Measurements from ENCODE around the gene STARD13. TPM values are rescaled to one million over a fixed set of nuclear protein-coding genes. Genes with fewer than 3 reads are reported as not detected.
A peak's percentile ranks its signal among the peaks of the same experiment; 100 is the strongest.

Gene STARD13
- total and polyA plus RNA-seq, 2 donors: 1.7 to 2.0 TPM

DNA sequence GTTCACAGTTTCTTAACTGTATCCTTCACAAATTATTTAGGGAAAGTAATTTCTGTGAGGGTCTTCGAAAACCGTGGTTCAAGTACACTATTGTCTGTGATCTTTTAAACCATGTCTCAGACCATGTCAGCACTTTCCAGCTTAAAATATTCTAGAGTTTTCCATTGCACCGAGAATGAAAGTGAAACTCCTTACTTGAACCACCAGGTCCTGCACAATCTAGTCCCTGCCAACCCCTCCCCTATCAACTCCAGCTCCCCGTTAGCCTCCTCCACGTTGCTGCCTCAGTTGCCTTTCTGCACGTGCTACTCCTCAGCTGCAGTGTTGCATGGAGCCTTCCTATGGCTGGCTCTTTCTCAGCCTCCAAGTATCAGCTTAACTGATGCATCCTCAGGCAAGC lies 7.2 kb upstream of the STARD13 start:
- H3K4me3 ChIP-seq (ENCODE audit: low read length in 2 of 2): no peak overlapping the region
- no peaks in the 10 kb centered on the region for H3K9me3 ChIP-seq (ENCODE audit: control insufficient read depth in 2 of 2, insufficient read depth in 1 of 2, low read length in 1 of 2)
- DNase-seq (ENCODE audit: low read depth in 6 of 9, low spot score in 9 of 9): no peak
- H3K36me3 ChIP-seq (ENCODE audit: control insufficient read depth in 2 of 2, insufficient read depth in 2 of 2, low read length in 1 of 2): no peaks in the 10 kb centered on the region
- no peaks in the 10 kb centered on the region for H3K27me3 ChIP-seq (ENCODE audit: control insufficient read depth in 2 of 2, insufficient read depth in 1 of 2, low read length in 1 of 2)
- no peak overlapping the region for H3K27ac ChIP-seq (ENCODE audit: low read depth in 1 of 2, low read length in 1 of 2)
- WGBS: 94% methylated on average over 6 of the region's 6 CpGs
- no peaks in the 10 kb centered on the region for H3K4me1 ChIP-seq (ENCODE audit: control insufficient read depth in 2 of 2, insufficient read depth in 2 of 2, low read length in 2 of 2)

DNA sequence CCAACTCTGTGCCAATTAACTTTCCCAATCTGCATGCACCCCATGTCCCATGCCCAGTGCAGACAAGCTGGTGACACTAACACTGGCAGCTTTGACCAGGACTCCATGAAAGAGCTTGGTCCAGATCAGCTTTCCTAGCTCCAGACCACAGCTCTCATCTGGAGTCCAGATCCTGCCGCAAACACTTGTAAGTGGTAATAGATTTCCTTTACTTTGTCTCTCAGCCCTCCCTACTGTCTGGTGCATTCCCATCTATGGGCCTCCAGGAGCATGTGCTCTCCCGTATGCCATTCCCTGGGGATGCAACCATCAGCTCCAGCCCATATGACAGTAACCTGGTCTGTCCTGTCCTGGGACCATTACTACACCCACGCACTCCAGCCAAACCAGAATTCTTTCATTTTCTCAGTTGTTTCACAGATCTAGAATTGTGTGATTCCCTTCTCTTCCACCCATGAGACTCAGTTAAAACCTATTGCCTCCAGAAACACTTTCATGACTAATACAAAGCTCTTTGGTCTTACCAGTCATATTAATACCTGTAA lies 4.9 kb upstream of the STARD13 start:
- no peaks in the 10 kb centered on the region for H3K9me3 ChIP-seq (ENCODE audit: control insufficient read depth in 2 of 2, insufficient read depth in 1 of 2, low read length in 1 of 2)
- H3K27me3 ChIP-seq (ENCODE audit: control insufficient read depth in 2 of 2, insufficient read depth in 1 of 2, low read length in 1 of 2): peaks cover 0 to 4% of the 10 kb centered on the region in 2 donors
- no peaks in the 10 kb centered on the region for H3K36me3 ChIP-seq (ENCODE audit: control insufficient read depth in 2 of 2, insufficient read depth in 2 of 2, low read length in 1 of 2)
- DNase-seq (ENCODE audit: low read depth in 6 of 9, low spot score in 9 of 9): no peak
- no peak overlapping the region for H3K4me3 ChIP-seq (ENCODE audit: low read length in 2 of 2)
- H3K4me1 ChIP-seq (ENCODE audit: control insufficient read depth in 2 of 2, insufficient read depth in 2 of 2, low read length in 2 of 2): peaks cover 0 to 2% of the 10 kb centered on the region in 2 donors
- H3K27ac ChIP-seq (ENCODE audit: low read depth in 1 of 2, low read length in 1 of 2): no peak overlapping the region
- WGBS: 97% methylated on average over 3 of the region's 3 CpGs

DNA sequence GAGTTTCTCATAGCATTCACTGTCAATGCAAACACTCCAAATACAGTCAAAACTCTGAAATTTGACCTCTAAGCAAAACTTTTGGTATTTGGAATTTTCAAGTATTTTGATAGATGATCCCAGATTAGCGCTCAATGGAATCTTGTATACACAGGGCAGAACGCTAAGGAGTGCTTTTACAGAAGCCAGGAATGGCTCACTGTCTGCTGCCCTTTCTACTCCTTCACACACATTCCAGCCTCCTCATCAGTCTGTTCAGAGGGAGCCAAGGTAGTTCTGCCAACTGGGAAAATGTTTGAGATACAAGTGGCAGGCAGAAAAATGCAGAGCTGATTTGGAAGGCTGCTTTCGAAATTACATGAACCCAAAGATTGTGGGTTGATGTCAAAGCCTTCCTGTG lies 4.4 kb upstream of the STARD13 start:
- H3K4me3 ChIP-seq (ENCODE audit: low read length in 2 of 2): no peak overlapping the region
- H3K4me1 ChIP-seq (ENCODE audit: control insufficient read depth in 2 of 2, insufficient read depth in 2 of 2, low read length in 2 of 2): peaks cover 0 to 3% of the 10 kb centered on the region in 2 donors
- WGBS: 94% methylated on average over 3 of the region's 3 CpGs
- DNase-seq (ENCODE audit: low read depth in 6 of 9, low spot score in 9 of 9): no peak
- no peaks in the 10 kb centered on the region for H3K9me3 ChIP-seq (ENCODE audit: control insufficient read depth in 2 of 2, insufficient read depth in 1 of 2, low read length in 1 of 2)
- H3K27ac ChIP-seq (ENCODE audit: low read depth in 1 of 2, low read length in 1 of 2): no peak overlapping the region
- no peaks in the 10 kb centered on the region for H3K36me3 ChIP-seq (ENCODE audit: control insufficient read depth in 2 of 2, insufficient read depth in 2 of 2, low read length in 1 of 2)
- peaks cover 0 to 6% of the 10 kb centered on the region in 2 donors for H3K27me3 ChIP-seq (ENCODE audit: control insufficient read depth in 2 of 2, insufficient read depth in 1 of 2, low read length in 1 of 2)

DNA sequence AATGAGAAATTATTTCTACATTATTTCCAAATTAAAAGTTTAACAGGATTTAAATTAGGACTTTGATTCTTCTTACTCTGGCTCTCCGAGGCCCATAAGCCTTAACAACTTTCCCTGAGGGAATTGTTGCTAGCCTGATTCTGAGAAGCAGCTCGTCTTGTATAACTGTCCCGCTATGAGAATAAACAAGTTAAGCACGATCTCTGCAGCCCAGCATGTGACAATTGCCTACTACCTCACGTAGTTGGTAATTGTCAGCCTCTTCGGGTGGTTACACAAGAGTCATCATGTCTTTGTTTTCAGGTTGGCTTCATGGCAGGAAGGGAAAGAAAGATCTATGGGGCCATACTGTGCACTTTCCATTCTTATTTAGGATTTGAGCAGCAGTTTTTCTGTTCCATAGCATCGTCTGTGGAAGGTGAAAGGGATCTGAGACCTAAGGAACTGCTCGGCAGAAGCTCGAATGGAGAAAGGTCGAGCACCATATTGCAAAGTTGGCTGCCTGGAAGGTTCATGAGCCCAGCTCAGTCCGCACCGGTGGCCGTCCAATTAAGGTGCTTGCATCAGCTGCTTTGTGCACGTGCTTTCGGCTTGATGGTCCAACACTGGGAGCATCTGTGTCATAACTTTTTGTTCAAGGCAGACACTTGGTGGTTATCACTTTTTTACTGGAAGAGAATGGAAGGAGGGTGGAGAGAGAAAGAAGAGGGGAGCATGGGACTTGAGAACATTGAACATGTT lies 1.8 kb upstream of the STARD13 start:
- no peak overlapping the region for H3K27ac ChIP-seq (ENCODE audit: low read depth in 1 of 2, low read length in 1 of 2)
- no peaks in the 10 kb centered on the region for H3K36me3 ChIP-seq (ENCODE audit: control insufficient read depth in 2 of 2, insufficient read depth in 2 of 2, low read length in 1 of 2)
- no peaks in the 10 kb centered on the region for H3K9me3 ChIP-seq (ENCODE audit: control insufficient read depth in 2 of 2, insufficient read depth in 1 of 2, low read length in 1 of 2)
- no peak overlapping the region for H3K4me3 ChIP-seq (ENCODE audit: low read length in 2 of 2)
- DNase-seq (ENCODE audit: low read depth in 6 of 9, low spot score in 9 of 9): no peak
- peaks cover 0 to 3% of the 10 kb centered on the region in 2 donors for H3K4me1 ChIP-seq (ENCODE audit: control insufficient read depth in 2 of 2, insufficient read depth in 2 of 2, low read length in 2 of 2)
- WGBS: 94% methylated on average over 15 of the region's 15 CpGs
- peaks cover 0 to 6% of the 10 kb centered on the region in 2 donors for H3K27me3 ChIP-seq (ENCODE audit: control insufficient read depth in 2 of 2, insufficient read depth in 1 of 2, low read length in 1 of 2)

DNA sequence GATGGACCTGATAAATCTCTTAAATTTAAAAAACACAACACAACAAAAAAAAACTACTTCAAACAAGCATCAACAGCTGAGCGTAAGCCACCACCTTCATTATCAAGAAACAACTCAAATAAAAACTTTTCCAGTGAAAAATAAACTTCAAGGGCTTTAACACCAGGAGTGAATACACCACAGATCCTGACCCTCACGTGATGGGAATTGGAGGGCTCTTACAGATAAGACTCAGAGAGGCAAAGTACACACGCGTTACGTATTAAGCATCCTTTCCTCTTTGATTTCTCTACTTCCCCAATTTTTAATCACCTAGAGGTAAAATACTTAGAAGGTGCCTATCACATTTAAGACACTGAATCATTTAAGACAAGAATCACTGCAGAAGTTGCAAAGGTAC lies 573 bp upstream of the STARD13 start:
- no peak for DNase-seq (ENCODE audit: low read depth in 6 of 9, low spot score in 9 of 9)
- Histone ChIP-seq H3K36me3 (ENCODE audit: control insufficient read depth in 2 of 2, insufficient read depth in 2 of 2, low read length in 1 of 2) (no peaks in the 10 kb centered on the region), H3K9me3 (ENCODE audit: control insufficient read depth in 2 of 2, insufficient read depth in 1 of 2, low read length in 1 of 2) (no peaks in the 10 kb centered on the region), H3K4me1 (ENCODE audit: control insufficient read depth in 2 of 2, insufficient read depth in 2 of 2, low read length in 2 of 2) (peaks cover 0 to 3% of the 10 kb centered on the region in 2 donors), H3K27me3 (ENCODE audit: control insufficient read depth in 2 of 2, insufficient read depth in 1 of 2, low read length in 1 of 2) (peaks cover 0 to 6% of the 10 kb centered on the region in 2 donors), H3K4me3 (ENCODE audit: low read length in 2 of 2) (peak overlapping the region in 1 of 2 donors; percentile 32), H3K27ac (ENCODE audit: low read depth in 1 of 2, low read length in 1 of 2) (peak overlapping the region in 1 of 2 donors; percentile 77)
- WGBS: 23% methylated on average over 5 of the region's 5 CpGs

DNA sequence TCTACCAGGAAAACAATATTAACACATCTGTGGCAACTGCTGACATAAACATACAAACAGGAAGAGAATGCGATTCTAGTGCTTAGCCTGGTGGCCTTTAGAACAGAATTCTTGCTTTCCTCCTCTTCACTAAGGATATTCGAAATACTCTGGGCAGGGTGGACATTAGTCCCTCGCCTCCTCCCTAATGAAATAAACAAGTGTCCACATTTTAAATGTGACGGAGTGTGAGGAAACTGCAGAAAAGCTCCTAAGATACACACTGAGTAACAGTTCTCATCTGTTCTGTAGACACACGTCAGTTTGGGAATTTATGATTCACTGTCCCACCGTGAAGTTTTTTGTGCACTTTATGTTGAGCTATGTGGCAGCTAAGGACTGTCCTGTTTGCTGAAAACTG lies 639 bp downstream of the STARD13 start:
- no peaks in the 10 kb centered on the region for H3K9me3 ChIP-seq (ENCODE audit: control insufficient read depth in 2 of 2, insufficient read depth in 1 of 2, low read length in 1 of 2)
- H3K4me1 ChIP-seq (ENCODE audit: control insufficient read depth in 2 of 2, insufficient read depth in 2 of 2, low read length in 2 of 2): peaks cover 0 to 3% of the 10 kb centered on the region in 2 donors
- peak overlapping the region in 1 of 2 donors; percentile 32 for H3K4me3 ChIP-seq (ENCODE audit: low read length in 2 of 2)
- DNase-seq (ENCODE audit: low read depth in 6 of 9, low spot score in 9 of 9): no peak
- WGBS: 29% methylated on average over 6 of the region's 6 CpGs
- peaks cover 0 to 6% of the 10 kb centered on the region in 2 donors for H3K27me3 ChIP-seq (ENCODE audit: control insufficient read depth in 2 of 2, insufficient read depth in 1 of 2, low read length in 1 of 2)
- H3K27ac ChIP-seq (ENCODE audit: low read depth in 1 of 2, low read length in 1 of 2): peak overlapping the region; percentile 11 to 77
- H3K36me3 ChIP-seq (ENCODE audit: control insufficient read depth in 2 of 2, insufficient read depth in 2 of 2, low read length in 1 of 2): no peaks in the 10 kb centered on the region

DNA sequence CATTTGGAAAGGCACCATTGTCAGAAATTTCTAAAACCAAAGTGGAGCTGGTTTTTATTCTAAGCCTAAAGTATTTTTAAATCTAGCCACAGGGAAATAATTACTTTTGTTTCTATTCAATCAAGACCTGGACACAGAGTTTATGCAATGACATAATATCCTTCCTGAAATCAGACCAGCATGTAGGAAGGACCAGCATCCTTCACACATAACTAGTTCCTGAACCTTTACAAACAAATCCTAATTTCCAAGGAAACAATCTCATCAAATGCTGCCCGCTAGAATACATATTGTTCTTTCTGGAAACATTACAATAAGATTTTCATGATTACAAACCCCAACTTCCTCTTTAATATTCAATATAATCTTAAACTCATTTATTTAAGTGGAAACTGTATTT lies 1.5 kb downstream of the STARD13 start:
- DNase-seq (ENCODE audit: low read depth in 6 of 9, low spot score in 9 of 9): no peak
- Histone ChIP-seq H3K27me3 (ENCODE audit: control insufficient read depth in 2 of 2, insufficient read depth in 1 of 2, low read length in 1 of 2) (peaks cover 0 to 6% of the 10 kb centered on the region in 2 donors), H3K36me3 (ENCODE audit: control insufficient read depth in 2 of 2, insufficient read depth in 2 of 2, low read length in 1 of 2) (no peaks in the 10 kb centered on the region), H3K9me3 (ENCODE audit: control insufficient read depth in 2 of 2, insufficient read depth in 1 of 2, low read length in 1 of 2) (no peaks in the 10 kb centered on the region), H3K27ac (ENCODE audit: low read depth in 1 of 2, low read length in 1 of 2) (peak overlapping the region in 1 of 2 donors; percentile 30), H3K4me1 (ENCODE audit: control insufficient read depth in 2 of 2, insufficient read depth in 2 of 2, low read length in 2 of 2) (peaks cover 0 to 3% of the 10 kb centered on the region in 2 donors), H3K4me3 (ENCODE audit: low read length in 2 of 2) (no peak overlapping the region)
- 72% methylated on average over 1 of the region's 1 CpG for WGBS

DNA sequence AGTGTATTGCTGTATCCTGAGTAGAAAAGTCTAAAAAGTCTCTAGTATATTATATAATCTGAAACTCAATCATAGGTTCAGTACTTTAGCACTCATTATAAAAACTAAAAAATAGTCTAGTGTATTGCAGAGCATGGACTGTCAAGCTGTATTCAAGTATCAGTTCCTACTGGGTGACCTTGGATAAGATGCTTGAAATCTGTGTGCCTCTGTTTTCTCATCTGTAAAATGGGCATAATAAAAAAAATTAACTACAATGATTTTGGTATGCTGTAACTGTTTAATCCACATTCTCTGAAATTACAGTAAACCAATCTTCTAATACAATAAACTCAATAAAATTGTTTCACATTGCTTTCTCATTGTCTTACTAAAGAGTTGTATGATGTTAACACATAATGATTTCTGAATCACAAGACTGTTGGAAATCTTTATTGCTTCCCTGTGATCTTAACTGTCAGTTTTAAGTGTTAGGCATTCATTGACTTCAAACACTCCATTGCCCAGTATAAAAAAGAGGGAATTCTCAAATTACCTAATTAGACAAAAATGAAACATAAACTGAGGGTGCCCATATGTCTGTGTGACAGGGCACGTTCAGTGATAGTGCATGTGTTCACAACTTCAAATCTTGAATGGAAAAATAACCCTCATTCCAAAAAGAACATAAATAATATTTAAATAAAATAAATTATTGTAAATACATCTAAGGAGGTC lies 2.2 kb downstream of the STARD13 start:
- no peak for DNase-seq (ENCODE audit: low read depth in 6 of 9, low spot score in 9 of 9)
- 95% methylated on average over 1 of the region's 1 CpG for WGBS
- peaks cover 0 to 6% of the 10 kb centered on the region in 2 donors for H3K27me3 ChIP-seq (ENCODE audit: control insufficient read depth in 2 of 2, insufficient read depth in 1 of 2, low read length in 1 of 2)
- no peaks in the 10 kb centered on the region for H3K9me3 ChIP-seq (ENCODE audit: control insufficient read depth in 2 of 2, insufficient read depth in 1 of 2, low read length in 1 of 2)
- peak overlapping the region in 1 of 2 donors; percentile 30 for H3K27ac ChIP-seq (ENCODE audit: low read depth in 1 of 2, low read length in 1 of 2)
- no peak overlapping the region for H3K4me3 ChIP-seq (ENCODE audit: low read length in 2 of 2)
- no peaks in the 10 kb centered on the region for H3K36me3 ChIP-seq (ENCODE audit: control insufficient read depth in 2 of 2, insufficient read depth in 2 of 2, low read length in 1 of 2)
- H3K4me1 ChIP-seq (ENCODE audit: control insufficient read depth in 2 of 2, insufficient read depth in 2 of 2, low read length in 2 of 2): peaks cover 0 to 3% of the 10 kb centered on the region in 2 donors

Data from thymus (tissue), 11 donors.